NCI-H2227 (cell line): ENCODE results near the gene ASF1B.

Source experiments
- DNase-seq: peaks from one replicate; lab custom pipeline; 2025; ENCODE audit not compliant: unreplicated experiment; lab: John Stamatoyannopoulos, UW

The ASF1B gene

DNA sequence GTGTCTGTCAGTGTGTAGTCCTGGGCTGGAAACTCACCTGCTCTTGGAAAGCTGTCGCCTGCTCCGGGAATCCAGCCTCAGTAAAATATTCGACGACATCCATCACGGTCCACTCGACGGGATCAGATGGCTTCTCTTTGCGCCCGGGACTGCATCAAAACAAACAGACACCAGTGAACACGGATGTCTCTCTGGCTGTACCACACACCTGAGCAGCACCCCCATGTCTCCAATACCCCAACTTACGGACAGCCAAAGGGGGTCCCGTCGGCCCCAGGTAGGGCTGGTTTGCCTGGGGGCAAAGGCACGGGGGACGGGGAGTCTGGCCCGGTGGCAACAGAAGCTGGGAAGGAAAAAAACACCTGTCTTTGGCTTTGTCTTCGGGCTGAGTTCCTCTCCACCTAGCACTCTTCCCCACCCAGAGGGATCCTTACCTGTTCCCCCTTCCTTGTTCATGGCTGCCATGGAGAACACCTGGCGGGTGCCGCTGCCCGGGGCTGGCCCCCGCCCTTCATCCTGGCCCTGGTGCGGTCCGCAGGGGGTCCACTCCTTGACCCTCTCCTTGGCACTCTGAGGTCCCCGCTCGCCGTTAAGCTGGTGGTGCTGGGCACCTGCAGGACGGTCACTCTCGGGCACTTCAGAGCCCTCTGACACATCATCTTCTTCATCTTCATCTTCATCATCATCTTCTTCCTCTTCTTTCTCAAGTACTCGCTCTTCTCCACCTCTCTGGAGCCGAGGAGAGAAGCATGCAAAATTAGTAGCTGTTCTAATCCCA is 47.6 kb downstream of the ASF1B start:
- no peak for DNase-seq

DNA sequence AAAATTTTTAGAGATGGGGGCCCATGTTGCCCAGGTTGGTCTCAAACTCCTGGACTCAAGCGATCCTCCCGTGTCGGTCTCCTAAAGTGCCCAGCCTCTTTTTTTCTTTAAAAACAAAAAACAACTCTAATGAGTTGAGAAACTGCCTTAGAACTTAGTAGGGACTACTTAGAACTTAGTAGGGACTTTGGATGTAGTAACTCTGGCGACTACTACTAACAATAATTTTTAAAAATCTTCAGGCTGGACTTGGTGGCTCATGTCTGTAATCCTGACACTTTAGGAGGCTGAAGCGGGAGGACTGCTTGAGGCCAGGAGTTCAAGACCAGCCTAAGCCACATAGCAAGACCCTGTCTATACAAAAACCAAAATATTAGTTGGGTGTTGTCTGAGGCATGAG is 50.3 kb downstream of the ASF1B start:
- DNase-seq: no peak

DNA sequence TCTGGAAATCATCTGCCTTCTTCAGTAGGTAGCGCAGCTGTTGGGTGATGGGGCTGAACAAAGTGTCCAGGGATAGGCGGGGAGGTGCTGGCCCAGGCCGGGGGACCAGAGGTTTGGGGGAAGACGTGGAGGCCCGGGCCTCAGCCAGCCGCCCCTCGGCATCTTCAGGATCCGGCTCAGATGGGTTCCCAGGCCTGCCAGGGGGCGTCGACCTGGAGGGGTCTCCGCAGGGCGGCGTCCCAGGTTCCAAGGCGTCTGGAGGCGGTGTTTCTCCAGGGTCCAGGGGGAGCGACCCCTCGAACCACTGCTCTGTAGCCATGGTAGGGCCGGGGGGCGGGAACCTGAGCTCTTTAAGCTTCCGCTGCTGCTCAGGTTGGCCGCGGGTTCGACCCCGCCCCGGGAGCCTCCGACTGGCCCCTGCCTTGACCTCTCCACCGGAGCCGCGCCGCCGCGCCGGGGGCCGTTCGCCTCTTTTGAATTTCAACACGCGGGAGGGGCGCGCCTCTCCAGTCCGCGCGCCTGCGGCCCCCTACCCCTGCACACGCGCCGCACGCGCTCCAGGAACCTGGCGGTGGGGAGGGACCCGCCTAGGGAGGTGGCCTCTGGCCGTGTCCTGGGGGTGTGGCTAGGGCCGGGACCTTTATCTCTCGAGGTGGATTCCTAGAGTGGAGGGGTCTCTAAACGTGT is 50.9 kb downstream of the ASF1B start, which contains the start of gene C19orf67:
Gene C19orf67, minus strand, starts transcription at position 475 of the 687 bp plus-strand sequence. Its CDS starts 156 bp downstream, at position 319.
- no peak for DNase-seq

DNA sequence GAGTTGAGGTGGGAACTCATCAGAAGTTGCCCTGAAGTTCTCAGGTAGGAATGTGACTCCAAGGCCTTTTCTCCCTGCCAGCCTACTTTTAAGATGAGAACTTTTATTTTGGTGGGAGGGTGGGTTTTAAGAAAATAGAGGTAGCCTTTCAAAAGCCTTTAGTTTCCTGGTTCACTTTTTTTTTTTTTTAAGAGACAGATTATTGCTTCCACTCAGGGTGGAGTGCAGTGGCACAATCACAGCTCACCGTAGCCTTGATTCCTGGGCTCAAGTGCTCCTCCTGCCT is 53.8 kb downstream of the ASF1B start:
- no peak for DNase-seq

DNA sequence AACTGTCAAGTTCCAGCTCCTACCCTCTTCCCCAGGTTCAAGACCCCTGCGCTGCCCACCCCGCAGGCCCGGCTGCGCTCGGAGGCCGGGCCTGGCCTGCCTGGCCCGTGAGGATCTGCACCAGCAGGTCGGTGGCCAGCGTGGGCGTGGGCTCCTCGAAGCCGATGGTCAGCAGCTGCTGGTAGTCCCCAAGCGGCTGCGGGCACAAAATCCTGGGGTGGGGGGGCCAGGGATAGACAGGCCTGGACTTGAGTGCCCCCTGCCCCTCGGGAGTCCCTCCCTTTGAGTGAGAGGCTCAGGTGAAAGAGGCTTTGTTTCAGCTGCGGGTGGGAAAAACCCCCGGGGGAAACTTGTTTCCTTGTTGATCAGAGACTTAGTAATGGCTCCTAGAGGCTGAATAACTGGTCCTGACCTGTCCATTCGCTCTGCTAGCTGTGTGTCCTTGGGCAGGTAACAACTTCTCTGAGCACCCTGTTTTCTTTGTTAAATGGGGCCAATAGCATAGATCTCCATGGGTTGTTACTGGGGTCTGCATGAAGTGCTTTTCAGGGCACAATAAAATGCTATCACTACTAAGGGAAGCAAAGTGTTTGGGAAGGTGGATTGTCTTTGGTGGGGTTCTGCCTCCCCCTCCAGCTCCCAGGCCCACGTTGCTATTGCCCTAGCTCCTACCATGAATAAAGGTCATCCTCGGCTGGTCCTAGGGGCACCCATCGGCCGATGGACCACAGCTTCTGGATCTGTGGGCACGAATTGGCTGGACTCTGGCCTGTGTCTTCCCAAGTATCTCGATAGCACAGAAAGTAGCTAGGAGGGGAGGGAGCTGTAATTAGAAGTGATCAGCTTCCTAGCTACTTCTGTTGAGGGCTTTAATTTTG is 54.4 kb downstream of the ASF1B start:
- peak; percentile 29 for DNase-seq

DNA sequence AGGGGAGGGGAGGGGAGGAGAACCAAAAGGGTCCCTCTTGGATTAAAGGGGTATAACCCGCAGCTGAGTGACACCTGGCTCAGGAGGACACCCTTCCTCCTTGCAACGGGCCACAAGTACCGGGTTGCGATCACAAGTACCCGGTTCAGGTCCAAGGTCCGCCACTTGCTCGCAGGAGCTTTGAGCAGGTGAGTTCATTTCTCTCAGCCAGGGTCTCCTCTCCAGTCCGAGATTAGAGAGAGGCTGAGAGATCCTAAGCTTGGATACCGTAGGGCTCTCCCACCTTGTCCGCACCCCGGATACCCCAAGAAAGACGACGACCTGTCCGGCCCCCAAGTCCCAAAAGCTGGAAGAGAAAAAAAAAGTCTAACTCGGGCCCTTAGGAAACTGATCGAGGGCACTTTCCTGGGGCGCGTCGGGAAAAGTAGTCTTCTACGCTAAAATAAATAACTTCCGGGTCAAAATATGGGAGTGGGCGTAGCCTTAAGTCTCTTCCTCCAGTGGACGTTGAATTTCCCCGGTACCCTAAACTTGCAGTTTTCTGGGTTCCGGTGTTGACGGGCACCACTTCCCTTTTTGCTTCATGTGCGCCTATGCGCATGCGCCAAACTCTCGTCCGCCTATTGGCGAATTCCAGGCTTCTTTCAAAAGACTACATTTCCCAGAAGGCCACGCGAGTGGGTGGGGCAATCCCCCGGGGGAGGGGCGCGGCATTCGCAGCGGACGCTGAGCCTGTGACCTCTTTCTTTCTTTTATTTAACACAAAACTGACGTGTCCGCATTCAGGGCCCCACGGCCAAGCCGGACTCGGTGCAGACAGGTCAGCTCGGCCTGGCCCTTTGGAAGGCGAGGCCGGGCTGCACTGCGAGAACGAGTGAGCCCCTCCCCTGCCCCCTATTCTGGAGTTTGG is 55.2 kb downstream of the ASF1B start:
- peak; percentile 98 for DNase-seq

DNA sequence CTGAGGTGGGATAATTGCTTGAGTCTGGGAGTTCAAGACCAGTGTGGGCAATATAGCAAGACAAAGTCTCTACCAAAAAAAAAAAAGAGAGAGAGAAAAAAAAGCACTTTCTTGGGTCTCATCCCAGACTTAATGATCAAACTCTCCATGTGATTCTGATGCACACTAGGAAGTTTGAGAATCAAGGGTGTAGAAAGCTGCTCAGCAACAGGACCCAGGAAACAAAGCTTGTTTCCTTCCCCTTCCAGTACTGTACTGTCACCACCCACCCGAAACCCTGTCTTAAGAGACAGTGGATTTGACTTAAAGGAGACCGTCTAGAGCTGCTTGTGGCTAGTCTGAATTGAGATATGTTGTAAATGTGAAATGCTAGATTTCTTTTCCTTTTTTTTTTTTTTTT is 58.0 kb downstream of the ASF1B start:
- DNase-seq: no peak

DNA sequence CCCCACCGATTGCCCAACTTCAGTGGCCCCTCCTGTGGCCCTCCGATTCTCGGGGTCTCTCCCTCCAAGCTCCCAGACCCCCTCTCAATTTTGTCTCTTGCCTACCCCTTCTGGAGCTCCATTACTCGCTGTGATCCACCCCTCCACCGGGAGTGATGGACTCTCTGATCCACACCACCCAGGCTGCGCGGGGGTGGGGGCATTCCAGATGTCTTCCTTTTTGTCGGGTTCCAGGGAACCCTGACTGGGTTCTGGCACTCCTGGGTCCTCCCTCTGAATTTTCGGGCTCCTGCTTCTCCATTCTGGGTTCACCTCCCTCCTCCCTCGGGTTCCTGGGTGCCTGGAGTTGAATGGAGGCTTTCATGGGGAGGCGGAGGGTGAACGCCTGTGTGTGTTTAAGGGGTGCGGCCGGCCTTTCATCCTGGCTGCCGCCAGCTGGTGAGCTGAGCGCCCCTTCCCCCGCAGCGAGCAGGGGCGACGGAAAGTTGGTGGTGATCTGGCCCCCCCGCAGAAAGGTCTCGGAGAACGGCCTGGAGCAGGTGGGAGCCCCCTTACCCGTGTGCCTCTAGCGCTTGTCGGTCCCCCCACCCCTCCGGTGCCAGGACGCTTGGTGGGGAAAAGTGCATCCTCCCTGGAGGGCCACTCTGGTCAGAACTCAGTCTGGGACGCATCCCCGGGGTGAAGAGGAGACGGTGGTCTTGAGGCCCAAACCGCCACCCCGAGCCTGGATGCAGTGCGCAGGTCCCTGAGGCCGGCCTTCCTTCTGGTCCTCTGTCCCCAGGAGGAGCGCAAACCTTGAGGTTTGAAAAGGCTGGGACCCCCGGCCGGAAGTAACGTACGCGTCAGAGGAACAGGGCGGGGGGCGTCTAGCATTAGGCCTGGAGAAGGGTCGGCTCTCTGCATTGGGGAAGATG is 62.2 kb downstream of the ASF1B start:
- DNase-seq: peak; percentile 35

DNA sequence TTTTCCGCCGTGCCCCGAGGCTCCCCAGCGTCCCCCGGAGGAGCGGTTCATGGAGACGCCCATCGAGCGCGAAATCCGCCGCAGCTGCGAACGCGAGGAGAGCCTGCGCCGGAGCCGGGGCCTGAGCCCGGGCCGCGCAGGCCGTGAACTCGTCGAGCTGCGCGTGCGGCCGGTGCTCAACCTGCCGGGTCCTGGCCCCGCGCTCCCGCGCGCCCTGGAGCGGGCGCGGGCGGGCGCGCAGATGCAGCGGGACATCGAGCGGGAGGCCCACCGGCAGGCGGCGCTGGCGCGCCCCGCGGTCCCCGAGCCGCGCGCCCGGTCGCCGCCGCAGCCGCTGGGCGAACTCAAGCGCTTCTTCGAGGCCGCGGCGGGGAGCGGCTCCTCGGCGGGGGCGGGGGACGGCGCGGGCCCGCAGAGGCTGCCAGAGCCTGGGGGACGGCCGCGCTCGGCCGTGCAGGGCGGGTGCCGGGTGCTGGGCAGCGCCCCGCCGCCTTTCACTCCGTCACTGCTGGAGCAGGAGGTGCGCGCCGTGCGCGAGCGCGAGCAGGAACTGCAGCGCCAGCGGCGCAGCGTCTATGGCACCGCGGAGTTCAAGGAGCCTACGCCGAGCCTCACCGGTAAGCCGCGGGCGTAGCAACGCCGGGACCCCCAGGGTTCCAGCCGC is 63.0 kb downstream of the ASF1B start:
- DNase-seq: peak; percentile 86

DNA sequence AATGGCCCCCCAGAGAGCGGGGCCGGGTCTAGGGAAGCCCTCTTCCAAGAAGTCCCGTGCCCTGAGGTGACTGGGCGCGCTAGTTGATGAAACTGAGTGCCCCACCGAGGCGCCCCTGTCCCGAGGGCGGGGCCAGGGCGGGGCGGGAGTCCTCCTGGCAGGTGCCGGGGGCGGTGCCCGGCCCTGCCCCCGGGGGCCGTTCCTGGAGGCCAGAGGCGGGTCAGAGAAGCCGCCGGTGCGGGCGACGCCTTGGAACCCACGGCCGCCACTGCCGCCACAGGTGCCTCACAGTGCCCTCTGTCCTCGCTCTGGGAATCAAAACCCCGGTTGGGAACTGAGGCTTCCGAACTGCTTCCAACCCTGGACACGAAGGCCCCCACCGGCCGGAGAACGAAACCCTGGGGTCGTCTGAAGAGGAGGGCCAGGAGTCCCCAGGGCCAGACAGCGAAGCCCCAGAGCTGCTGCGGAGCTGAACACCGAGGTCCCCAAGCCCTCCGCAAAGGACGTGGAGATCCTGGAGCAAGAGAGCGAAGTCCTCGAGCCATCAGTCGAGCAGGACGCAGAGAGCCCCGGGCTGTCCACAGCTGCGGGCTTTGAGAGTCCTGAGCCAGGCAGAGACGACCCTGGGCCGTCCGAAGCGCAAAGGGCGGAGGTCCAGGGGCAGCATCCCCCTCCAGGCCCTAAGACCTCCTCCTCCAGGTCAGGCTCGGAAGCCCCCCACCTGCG is 63.7 kb downstream of the ASF1B start, which contains the start of gene MISP3:
Gene MISP3, plus strand, starts transcription at position 252 of the 726 bp plus-strand sequence. CDS start 524 bp downstream, outside the sequence.
- DNase-seq: peak; percentile 50

DNA sequence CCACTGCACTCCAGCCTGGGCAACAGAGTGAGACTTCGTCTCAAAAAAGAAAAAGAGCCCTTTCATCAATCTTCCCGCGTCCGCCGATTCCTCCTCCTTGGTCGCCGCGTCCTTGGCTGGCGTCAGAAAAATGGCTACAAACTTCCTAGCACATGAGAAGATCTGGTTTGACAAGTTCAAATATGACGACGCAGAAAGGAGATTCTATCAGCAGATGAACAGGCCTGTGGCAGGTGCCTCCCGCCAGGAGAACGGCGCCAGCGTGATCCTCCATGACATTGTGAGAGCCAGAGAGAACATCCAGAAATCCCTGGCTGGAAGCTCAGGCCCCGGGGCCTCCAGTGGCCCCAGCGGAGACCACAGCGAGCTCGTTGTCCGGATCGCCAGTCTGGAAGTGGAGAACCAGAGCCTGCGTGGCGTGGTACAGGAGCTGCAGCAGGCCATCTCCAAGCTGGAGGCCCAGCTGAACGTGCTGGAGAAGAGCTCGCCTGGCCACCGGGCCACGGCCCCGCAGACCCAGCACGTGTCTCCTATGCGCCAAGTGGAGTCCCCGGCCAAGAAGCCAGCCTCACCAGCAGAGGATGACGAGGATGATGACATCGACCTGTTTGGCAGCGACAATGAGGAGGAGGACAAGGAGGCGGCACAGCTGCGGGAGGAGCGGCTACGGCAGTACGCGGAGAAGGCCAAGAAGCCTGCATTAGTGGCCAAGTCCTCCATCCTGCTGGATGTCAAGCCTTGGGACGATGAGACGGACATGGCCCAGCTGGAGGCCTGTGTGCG is 65.9 kb downstream of the ASF1B start:
- no peak for DNase-seq
